Right cardiac atrium (tissue), 5 donors: ENCODE results near the gene TNFRSF11A. TPM values are rescaled to one million over a fixed set of nuclear protein-coding genes. Genes with fewer than 3 reads are reported as not detected.

ENCODE experiments used
- ATAC-seq, 2 donors: fragments of 200-7000 bp; cut with Tn5 transposase; one replicate each; pipeline versions ENCODE4 v1.8.0 to v1.9.1; 2020; ENCODE audit warnings: moderate library complexity in 2 of 2, mild to moderate bottlenecking in 1 of 2
- DNase-seq, 3 donors: peaks; one replicate each; pipeline ENCODE4 v3.0.0-alpha.2; 2020
- H3K27ac ChIP-seq: one replicate; pipeline ENCODE4 v1.5.1; 2013; ENCODE audit warnings: mild to moderate bottlenecking, low read length, control low read depth, moderate library complexity
- H3K27me3 ChIP-seq: one replicate; pipeline ENCODE4 v1.6.1; 2013; ENCODE audit not compliant: control insufficient read depth, insufficient read depth
- H3K4me1 ChIP-seq: one replicate; pipeline ENCODE4 v1.6.1; 2013; ENCODE audit warnings: low read length; ENCODE audit not compliant: control insufficient read depth, insufficient read depth
- H3K4me3 ChIP-seq: one replicate; pipeline ENCODE4 v1.5.1; 2013; ENCODE audit warnings: low read length, control low read depth
- H3K9me3 ChIP-seq: one replicate; pipeline ENCODE4 v1.6.1; 2013; ENCODE audit warnings: low read length; ENCODE audit not compliant: control insufficient read depth
- WGBS: extraction: QIAGEN DNeasy Blood & Tissue Kit; methylation state at CpG from one replicate; pipeline ENCODE4 v1.1.7; 2013; 5-methylcytosine and 5-hydroxymethylcytosine counted together
- intact Hi-C, 4 donors: fragments of 100-400 bp; cut with DNase I; formaldehyde crosslinking; loops; one replicate each; pipeline versions ENCODE4 v1.11.0 to v1.14.0; 2022 to 2023
- polyA plus RNA-seq: library from polyadenylated mRNA; stranded (reverse); fragments of 200-250 nt; gene quantifications from one replicate; pipeline ENCODE4 v1.2.3, GENCODE V29; 2013
- total RNA-seq, 4 donors: library from RNA; stranded (reverse); fragmentation: NEBNext Ultra II Directional; extraction: Animal tissue kit (Norgen Biotek cat#: 25700); gene quantifications; one replicate each; pipeline ENCODE4 v1.2.1, GENCODE V29; 2021
- donor health status: healthy with polysubstance abuse.
- donor health status: DM: no; HTN: yes; CAD: no.
- donor health status: DM: no; HTN: no; CAD: no.
- donor health status: DM: no; HTN: yes; CAD: no; lungs with severe emphysema.
- donor health status: DM: yes; HTN: yes; CAD: no.

Gene TNFRSF11A
- total and polyA plus RNA-seq, 5 donors: 0.43 to 4.7 (median 3.3) TPM

DNA sequence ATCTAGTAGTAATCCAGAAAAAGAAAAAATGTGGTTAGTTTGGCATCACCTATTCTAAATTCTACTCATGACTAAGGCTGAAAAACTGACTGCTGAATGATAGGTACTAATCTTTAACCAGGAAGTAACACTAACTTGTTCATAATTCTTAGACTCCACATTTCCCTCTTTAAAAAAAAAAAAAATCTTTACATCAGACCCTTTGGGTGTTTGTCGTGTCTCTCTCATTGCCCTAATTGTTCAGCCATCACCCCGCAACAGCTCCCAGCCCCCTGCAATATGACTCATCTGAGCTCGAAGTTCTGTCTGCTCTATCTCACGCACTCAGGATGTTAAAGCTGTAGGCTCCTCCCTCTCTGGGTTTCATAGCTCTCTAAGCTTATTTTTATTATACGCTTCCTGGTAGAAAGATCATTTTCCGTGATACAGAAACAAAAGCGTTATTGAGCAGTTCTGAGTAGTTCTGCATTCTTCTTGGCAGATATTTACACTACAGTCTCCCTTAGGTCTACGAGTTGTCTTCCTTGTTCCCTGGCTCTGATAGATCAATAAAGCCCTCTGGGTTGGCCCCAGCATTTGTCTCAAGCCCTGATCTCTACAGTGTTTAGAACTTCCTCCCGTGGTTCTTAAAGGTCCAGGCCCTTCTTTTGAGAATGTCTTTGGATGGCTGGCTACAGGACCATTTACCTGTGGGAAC, 95.6 kb downstream of the TNFRSF11A start:
- Histone ChIP-seq H3K4me1 (no peaks in the 10 kb centered on the region), H3K27me3 (no peaks in the 10 kb centered on the region), H3K4me3 (no peak overlapping the region), H3K27ac (peak overlapping the region; percentile 42), H3K9me3 (no peaks in the 10 kb centered on the region)
- ATAC-seq: peak; percentile 63 to 75
- intact Hi-C loops: no loop called here
- WGBS: 31% methylated on average over 9 of the region's 9 CpGs
- no peak for DNase-seq

DNA sequence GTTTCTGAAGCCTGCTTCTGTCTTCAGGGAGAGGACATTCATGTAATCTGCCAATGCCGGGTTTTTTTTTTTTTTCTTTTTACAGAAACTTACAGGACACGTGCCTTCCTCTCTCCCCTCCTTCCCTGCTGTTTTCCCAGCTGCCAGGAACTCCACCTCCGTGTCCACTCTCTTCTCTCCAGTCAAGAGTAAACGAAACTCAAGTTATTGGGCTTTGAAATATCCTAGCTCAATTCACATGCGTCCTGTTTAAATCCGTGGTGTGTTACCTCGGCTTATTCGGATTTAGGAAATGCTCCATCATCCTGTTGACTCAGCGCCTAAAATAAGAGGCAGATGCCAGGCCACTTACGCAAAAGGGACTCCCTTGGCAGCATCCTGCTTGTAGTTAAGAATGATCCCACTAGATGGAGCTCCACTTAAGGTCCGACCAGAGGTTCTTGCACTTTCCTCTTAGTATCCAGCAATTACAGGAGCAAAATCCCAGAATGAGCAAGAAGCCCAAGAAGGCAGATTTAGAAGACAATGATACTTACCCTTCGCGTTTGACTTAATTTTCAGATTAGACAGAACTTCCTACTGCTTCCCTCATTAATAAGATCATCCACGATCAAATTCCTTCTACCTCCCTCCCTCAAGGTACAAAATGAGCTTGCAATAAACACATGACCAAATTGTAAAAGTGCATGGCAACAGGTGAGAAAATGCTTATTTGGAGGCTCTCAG, 100.5 kb downstream of the TNFRSF11A start:
- H3K4me3 ChIP-seq: peak overlapping the region; percentile 47
- H3K27me3 ChIP-seq: no peaks in the 10 kb centered on the region
- peak overlapping the region; percentile 99 for H3K27ac ChIP-seq
- ATAC-seq (peak; percentile 87 to 92), DNase-seq (peak; percentile 65 to 79 (median 75))
- intact Hi-C loops: loop anchor here (2.0 to 5.0 kb wide), 4 partner anchors 97 to 159 kb away; partner anchors contain the start of gene ZCCHC2 (in 3 of the 4)
- 3% methylated on average over 14 of the region's 14 CpGs for WGBS
- H3K9me3 ChIP-seq: no peaks in the 10 kb centered on the region
- H3K4me1 ChIP-seq: no peaks in the 10 kb centered on the region

DNA sequence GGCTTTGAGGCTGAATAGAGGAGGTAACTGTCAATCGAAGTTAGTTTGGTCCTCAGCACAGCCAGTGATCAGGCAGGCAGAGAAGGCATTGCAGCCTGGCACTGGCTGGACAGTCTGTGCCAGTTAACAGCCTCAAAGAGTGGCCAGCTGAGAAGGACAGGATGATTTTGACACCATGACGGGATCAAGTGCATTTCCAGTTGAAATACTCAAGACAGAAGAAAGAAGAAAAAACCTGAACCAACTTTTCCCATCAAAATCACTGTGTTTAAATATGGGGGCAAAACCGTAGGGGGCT, 101.0 kb downstream of the TNFRSF11A start:
- Histone ChIP-seq H3K27ac (peak overlapping the region; percentile 11), H3K9me3 (no peaks in the 10 kb centered on the region), H3K27me3 (no peaks in the 10 kb centered on the region), H3K4me1 (no peaks in the 10 kb centered on the region), H3K4me3 (no peak overlapping the region)
- no peak for DNase-seq
- WGBS: 48% methylated on average over 3 of the region's 3 CpGs
- peak; percentile 35 to 54 for ATAC-seq
- intact Hi-C loops: loop anchor here (5.0 kb wide), 3 partner anchors 96 to 156 kb away; partner anchors contain the start of gene ZCCHC2 (in 3 of the 4)

DNA sequence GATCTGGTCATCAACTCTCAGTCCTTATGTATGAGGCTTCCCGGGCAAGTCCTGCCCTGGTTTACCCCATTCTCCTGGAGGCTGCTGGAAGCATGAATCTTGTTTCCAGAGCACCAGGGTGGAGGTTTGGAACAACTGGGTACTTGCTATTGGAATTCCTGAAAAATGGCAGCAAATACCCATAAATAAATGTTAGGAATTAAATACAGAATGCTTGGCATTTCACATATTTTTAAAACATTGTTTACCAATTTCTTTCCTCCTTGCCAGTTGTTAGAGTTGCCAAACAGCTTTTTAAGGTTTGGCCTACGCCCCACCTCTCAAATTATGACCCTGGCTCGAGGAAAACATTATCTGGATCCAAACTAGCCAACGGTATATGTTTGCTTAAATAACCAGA, 107.1 kb downstream of the TNFRSF11A start:
- intact Hi-C loops: no loop called here

DNA sequence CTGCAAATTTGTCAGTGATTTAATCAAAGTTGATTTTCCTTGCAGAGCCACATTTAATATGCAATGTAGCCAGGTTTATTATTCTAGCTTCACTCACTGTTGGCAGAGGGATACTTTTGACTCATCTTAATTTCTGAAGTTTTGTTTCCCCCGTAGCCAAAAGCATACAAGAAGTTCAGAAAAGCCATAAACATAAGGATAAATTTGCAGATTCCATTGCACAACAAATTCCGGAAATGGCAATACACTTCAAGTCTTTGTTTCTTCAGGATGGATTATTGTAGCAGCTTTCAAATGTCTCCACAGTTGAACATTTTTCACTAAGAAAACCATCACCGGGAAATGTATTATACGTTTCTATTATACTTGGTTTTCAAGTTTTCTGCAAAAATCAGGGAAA, 109.7 kb downstream of the TNFRSF11A start:
- DNase-seq (no peak), ATAC-seq (no peak)
- Histone ChIP-seq H3K27me3 (no peaks in the 10 kb centered on the region), H3K9me3 (no peaks in the 10 kb centered on the region), H3K27ac (no peak overlapping the region), H3K4me1 (peaks cover 15% of the 10 kb centered on the region), H3K4me3 (no peak overlapping the region)
- 68% methylated on average over 4 of the region's 4 CpGs for WGBS
- intact Hi-C loops: no loop called here

More for the DNA sequence above, 107.1 kb downstream of the TNFRSF11A start:
- Histone ChIP-seq H3K27ac (no peak overlapping the region), H3K27me3 (no peaks in the 10 kb centered on the region), H3K4me3 (no peak overlapping the region), H3K4me1 (peaks cover 6% of the 10 kb centered on the region), H3K9me3 (no peaks in the 10 kb centered on the region)
- 86% methylated on average over 4 of the region's 4 CpGs for WGBS
- ATAC-seq (no peak), DNase-seq (no peak)

DNA sequence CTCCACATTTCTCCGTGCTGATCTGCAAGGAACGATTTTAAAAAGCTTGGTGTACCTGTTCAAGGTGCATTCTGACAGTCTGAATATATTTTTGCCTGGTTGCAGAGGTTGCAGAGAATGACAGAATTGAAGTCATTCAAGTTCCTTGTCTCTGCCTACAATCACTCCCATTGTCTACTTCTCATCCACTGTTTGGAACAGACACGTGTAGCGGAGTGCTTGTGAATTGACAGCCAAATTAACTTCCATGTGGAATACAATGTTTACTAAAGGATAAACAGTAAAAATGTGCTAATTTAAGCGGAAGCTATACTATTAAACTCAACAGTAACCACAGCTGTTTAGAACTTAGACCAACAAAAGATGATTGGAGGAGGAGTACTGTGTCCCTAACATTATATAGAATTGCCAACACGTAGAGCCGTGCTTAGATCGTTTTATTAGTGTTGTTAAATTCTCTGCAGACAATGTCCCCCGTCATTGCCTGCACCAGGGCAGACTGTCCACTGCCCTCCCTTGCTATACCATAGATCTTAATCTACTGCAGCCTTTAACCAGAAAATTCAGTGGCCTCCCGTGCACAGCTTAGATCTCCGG, 110.4 kb downstream of the TNFRSF11A start:
- Histone ChIP-seq H3K27me3 (no peaks in the 10 kb centered on the region), H3K27ac (no peak overlapping the region), H3K4me3 (no peak overlapping the region), H3K9me3 (no peaks in the 10 kb centered on the region), H3K4me1 (peaks cover 15% of the 10 kb centered on the region)
- ATAC-seq: no peak
- intact Hi-C loops: no loop called here
- no peak for DNase-seq
- 73% methylated on average over 11 of the region's 11 CpGs for WGBS

DNA sequence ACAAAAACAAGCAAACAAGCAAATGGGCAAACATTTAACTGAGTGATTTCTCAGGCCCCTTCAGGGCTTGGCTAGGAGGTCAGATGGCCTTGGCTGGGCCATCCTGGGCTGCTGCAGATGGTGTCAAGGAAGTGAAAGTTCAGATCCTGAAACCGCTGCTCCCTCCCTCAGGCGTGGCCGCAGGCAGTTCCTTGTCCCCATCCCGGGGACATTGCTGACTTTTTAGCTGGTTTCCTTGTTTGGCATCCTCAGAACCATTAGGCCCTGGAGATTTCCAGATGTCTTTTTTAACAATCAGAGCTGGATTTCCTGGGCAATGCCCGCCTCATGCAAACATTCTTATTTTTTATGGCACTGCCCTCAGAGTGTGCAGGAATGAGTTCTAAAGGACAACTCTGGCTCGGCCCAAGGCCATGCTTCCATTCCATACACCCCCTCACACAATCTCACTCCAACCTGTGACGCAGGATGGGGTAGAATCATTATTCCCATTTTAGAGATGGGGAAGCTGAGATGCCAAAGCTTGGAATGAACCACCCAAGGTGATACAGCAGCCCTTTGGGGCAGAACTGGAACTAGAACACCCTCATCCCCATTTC, 111.6 kb downstream of the TNFRSF11A start:
- Histone ChIP-seq H3K4me1 (peaks cover 15% of the 10 kb centered on the region), H3K27me3 (no peaks in the 10 kb centered on the region), H3K9me3 (no peaks in the 10 kb centered on the region), H3K4me3 (no peak overlapping the region), H3K27ac (peak overlapping the region; percentile 93)
- 47% methylated on average over 7 of the region's 7 CpGs for WGBS
- DNase-seq (peak; percentile 59 to 84 (median 81)), ATAC-seq (peak; percentile 71 to 78)
- intact Hi-C loops: no loop called here

DNA sequence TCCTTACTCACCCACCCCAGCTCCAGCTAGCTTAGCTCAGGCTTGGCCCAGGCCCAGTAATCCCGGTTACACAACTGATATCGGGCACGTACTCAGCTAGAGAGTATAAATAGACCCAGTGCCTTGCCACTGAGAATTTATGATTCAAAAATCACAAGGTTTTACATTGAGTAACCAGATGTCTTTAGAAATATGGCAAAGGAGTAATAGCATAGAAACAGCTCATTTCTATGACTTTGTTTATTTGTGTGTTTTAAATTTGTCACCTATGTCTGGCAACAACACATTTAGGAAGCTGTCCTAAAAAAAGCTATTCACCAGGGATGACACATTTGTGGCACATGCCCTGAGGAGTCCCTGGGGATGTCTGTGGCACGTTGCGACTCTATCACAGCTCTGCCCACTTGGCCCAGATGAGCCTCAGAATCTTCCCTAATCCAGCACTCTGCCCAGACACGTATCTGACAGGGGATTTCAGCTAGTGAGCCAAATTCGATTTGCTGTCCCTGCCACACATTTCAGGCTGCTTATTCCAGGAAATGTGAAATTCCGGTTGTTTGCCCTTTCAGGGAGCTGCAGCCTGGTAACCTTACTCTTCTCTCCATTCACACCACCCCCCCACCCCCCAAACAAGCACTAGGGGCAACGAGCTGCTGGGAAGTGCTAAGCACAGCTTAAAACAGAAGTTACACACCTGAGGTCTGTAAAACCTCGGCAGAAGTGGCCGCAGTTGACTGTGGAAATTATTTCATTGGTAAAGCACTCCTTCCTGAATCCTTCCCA, 112.3 kb downstream of the TNFRSF11A start:
- intact Hi-C loops: no loop called here
- ATAC-seq: peak; percentile 95
- H3K4me3 ChIP-seq: no peak overlapping the region
- H3K27ac ChIP-seq: peak overlapping the region; percentile 95
- WGBS: 8% methylated on average over 11 of the region's 11 CpGs
- H3K9me3 ChIP-seq: no peaks in the 10 kb centered on the region
- peaks cover 15% of the 10 kb centered on the region for H3K4me1 ChIP-seq
- no peaks in the 10 kb centered on the region for H3K27me3 ChIP-seq
- DNase-seq: peak; percentile 90 to 94 (median 92)

DNA sequence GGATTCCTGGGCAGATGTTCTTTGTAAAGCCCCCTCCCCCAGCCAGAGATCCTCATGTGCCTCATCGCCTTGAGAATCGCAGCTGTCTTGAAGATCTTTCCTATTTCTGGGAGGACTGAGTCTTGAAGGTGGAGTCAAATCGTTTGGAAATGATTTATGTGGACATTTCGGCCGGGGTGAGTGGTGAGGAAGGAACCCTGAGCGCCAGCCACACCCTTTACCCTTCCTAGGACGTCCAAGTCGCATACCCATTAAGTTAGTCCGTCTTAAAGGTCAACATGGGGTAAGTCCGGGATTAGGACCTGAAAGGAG, 112.9 kb downstream of the TNFRSF11A start:
- WGBS: 46% methylated on average over 10 of the region's 10 CpGs
- H3K4me1 ChIP-seq: peaks cover 15% of the 10 kb centered on the region
- no peaks in the 10 kb centered on the region for H3K9me3 ChIP-seq
- DNase-seq: peak in 2 of 3 donors; percentile 31 to 62
- no peaks in the 10 kb centered on the region for H3K27me3 ChIP-seq
- intact Hi-C loops: no loop called here
- no peak overlapping the region for H3K4me3 ChIP-seq
- peak; percentile 23 to 63 for ATAC-seq
- H3K27ac ChIP-seq: peak overlapping the region; percentile 95

DNA sequence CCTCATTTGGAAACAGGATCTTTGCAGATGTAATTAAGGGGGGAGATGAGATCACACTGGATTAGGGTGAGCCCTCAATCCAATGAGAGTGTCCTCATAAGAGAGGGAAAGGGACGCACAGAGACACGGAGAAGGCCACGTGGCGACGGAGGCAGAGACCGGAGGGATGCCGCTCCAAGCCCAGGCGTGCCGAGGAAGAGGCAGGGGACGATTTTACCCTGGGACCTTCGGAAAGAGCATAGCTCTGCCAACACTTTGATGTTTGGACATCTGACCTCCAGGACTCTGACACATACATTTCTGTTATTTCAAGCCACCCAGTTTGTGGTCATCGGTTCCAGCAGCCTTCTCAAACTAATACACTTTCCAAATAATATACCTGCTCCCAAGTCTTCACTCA, 113.3 kb downstream of the TNFRSF11A start:
- H3K27me3 ChIP-seq: no peaks in the 10 kb centered on the region
- intact Hi-C loops: no loop called here
- no peak for DNase-seq
- H3K4me1 ChIP-seq: peaks cover 15% of the 10 kb centered on the region
- 96% methylated on average over 12 of the region's 12 CpGs for WGBS
- H3K9me3 ChIP-seq: no peaks in the 10 kb centered on the region
- ATAC-seq: no peak
- no peak overlapping the region for H3K4me3 ChIP-seq
- peak overlapping the region; percentile 95 for H3K27ac ChIP-seq
